ENCODE data around the gene MLH1.

DNA sequence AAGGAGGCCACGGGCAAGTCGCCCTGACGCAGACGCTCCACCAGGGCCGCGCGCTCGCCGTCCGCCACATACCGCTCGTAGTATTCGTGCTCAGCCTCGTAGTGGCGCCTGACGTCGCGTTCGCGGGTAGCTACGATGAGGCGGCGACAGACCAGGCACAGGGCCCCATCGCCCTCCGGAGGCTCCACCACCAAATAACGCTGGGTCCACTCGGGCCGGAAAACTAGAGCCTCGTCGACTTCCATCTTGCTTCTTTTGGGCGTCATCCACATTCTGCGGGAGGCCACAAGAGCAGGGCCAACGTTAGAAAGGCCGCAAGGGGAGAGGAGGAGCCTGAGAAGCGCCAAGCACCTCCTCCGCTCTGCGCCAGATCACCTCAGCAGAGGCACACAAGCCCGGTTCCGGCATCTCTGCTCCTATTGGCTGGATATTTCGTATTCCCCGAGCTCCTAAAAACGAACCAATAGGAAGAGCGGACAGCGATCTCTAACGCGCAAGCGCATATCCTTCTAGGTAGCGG lies 452 bp upstream of the MLH1 start, which contains the start of gene EPM2AIP1:
- TF ChIP-seq EZH2phosphoT487 (IDR thresholded peaks at IDR 0.05; ENCODE audit: insufficient read depth, low read depth) = no peak
- TF ChIP-seq EZH2 (IDR thresholded peaks at IDR 0.05; ENCODE audit: insufficient read depth, poor library complexity, severe bottlenecking) = no peak

Data from GM23248 (cell line).